Adrenal gland (tissue), 5 donors: ENCODE measurements around the gene MOCS3.

Experiments
- CTCF ChIP-seq, 6 experiments: fragments of 450-650 bp in 4 of 6; fragments of 200-600 bp in 2 of 6; sonication (generic) in 1 of 6; IDR thresholded peaks; 1 replicate in 5 of 6; 2 replicates in 1 of 6; pipeline versions ENCODE4 v1.5.1 to v1.8.0; 2016 to 2021; ENCODE audit warnings: antibody characterized with exemption in 6 of 6, mild to moderate bottlenecking in 2 of 6, moderate library complexity in 1 of 6
- POLR2A ChIP-seq, 2 donors: fragments of 450-650 bp; IDR thresholded peaks; one replicate each; pipeline ENCODE4 v1.6.1; 2017; ENCODE audit warnings: antibody characterized with exemption in 2 of 2, mild to moderate bottlenecking in 2 of 2, moderate library complexity in 1 of 2
- donor health status: DM: no; HTN: no; CAD: no.

- TF ChIP-seq CTCF (IDR thresholded peaks at IDR 0.05) (peak; percentile 84 to 95 (median 92)), POLR2A (IDR thresholded peaks at IDR 0.05) (no peak)
These were observed 29.0 kb downstream of the MOCS3 start for GRCh38 chr20:50987493-50988210.
